GM18909 (cell line): ENCODE results near the gene MEPCE.

Experiments used
- ATAC-seq: cut with Tn5 transposase; IDR thresholded peaks from one replicate; pipeline ENCODE4 v1.9.1; 2021; ENCODE audit warnings: mild to moderate bottlenecking; ENCODE audit not compliant: unreplicated experiment, poor library complexity

MEPCE gene

GRCh38 chr7:100477871-100478267, 48.2 kb downstream of the MEPCE start:
- no peak for ATAC-seq

GRCh38 chr7:100478958-100479660, 49.5 kb downstream of the MEPCE start, which contains the start of gene TSC22D4:
Gene TSC22D4, minus strand, starts transcription at chr7:100479214. Its CDS starts 1,176 bp downstream, at chr7:100478038.
- ATAC-seq = peak; percentile 64

GRCh38 chr7:100481466-100481865, 51.8 kb downstream of the MEPCE start:
- ATAC-seq = no peak

GRCh38 chr7:100482728-100483089, 53.1 kb downstream of the MEPCE start:
- no peak for ATAC-seq

GRCh38 chr7:100483090-100483721, 53.6 kb downstream of the MEPCE start:
- ATAC-seq = peak; percentile 68
